ENCODE data around the gene TRPV5.

Gene TRPV5

GRCh38 chr7:142939226-142939910, 5.8 kb upstream of the TRPV5 start, which contains the start of gene LLCFC1:
Gene LLCFC1 (plus strand): TSS chr7:142939484. CDS start chr7:142939622, 138 bp downstream.
- DNase-seq, result no peak

- no peak for DNase-seq
Measured at GRCh38 chr7:142938611-142939010, 5.1 kb upstream of the TRPV5 start.

GRCh38 chr7:142935941-142936565, 2.5 kb upstream of the TRPV5 start:
- no peak for DNase-seq

GRCh38 chr7:142934056-142934455, 510 bp upstream of the TRPV5 start:
- DNase-seq, result no peak

- DNase-seq, result no peak
Measured at GRCh38 chr7:142933092-142933475, 462 bp downstream of the TRPV5 start.

- no peak for DNase-seq
Measured at GRCh38 chr7:142932386-142933091, 1.0 kb downstream of the TRPV5 start.

- no peak for DNase-seq
Measured at GRCh38 chr7:142930126-142930730, 3.3 kb downstream of the TRPV5 start.

- DNase-seq, result no peak
Measured at GRCh38 chr7:142927949-142928348, 5.6 kb downstream of the TRPV5 start.

- DNase-seq, result no peak
Measured at GRCh38 chr7:142927085-142927745, 6.3 kb downstream of the TRPV5 start.

GRCh38 chr7:142925413-142925812, 8.1 kb downstream of the TRPV5 start:
- no peak for DNase-seq

- no peak for DNase-seq
Measured at GRCh38 chr7:142923391-142923790, 10.2 kb downstream of the TRPV5 start.

GRCh38 chr7:142919656-142920055, 13.9 kb downstream of the TRPV5 start:
- DNase-seq, result no peak

- DNase-seq, result no peak
Measured at GRCh38 chr7:142918901-142919300, 14.6 kb downstream of the TRPV5 start.

- no peak for DNase-seq
Measured at GRCh38 chr7:142917447-142917846, 16.1 kb downstream of the TRPV5 start.

- no peak for DNase-seq
Measured at GRCh38 chr7:142916508-142916907, 17.0 kb downstream of the TRPV5 start.

- DNase-seq, result no peak
Measured at GRCh38 chr7:142915315-142915714, 18.2 kb downstream of the TRPV5 start.

- DNase-seq, result no peak
Measured at GRCh38 chr7:142914121-142914520, 19.4 kb downstream of the TRPV5 start.

GRCh38 chr7:142913566-142913965, 20.0 kb downstream of the TRPV5 start:
- DNase-seq, result no peak

GRCh38 chr7:142913051-142913450, 20.5 kb downstream of the TRPV5 start:
- no peak for DNase-seq

- DNase-seq, result no peak
Measured at GRCh38 chr7:142910481-142910880, 23.1 kb downstream of the TRPV5 start.

- no peak for DNase-seq
Measured at GRCh38 chr7:142910031-142910433, 23.5 kb downstream of the TRPV5 start.

GRCh38 chr7:142908921-142909890, 24.3 kb downstream of the TRPV5 start:
- no peak for DNase-seq

Measured in NCI-H1694 (cell line).